ENCODE measurements around the gene RAB40A.

Gene RAB40A

GRCh38 chrX:103554687-103555424 is 35.6 kb upstream of the RAB40A start:
- TF ChIP-seq CEBPB (IDR thresholded peaks at IDR 0.05): no peak

GRCh38 chrX:103552236-103552635 is 32.9 kb upstream of the RAB40A start:
- TF ChIP-seq TAF1 (IDR thresholded peaks at IDR 0.05; ENCODE audit: low read depth) (no peak), ZBTB7A (IDR thresholded peaks at IDR 0.05; ENCODE audit: low read depth) (no peak), NFIC (IDR thresholded peaks at IDR 0.05) (no peak), CEBPB (IDR thresholded peaks at IDR 0.05) (no peak), USF1 (IDR thresholded peaks at IDR 0.05) (no peak), EGR1 (IDR thresholded peaks at IDR 0.05) (no peak), MAX (IDR thresholded peaks at IDR 0.05) (no peak), TEAD4 (IDR thresholded peaks at IDR 0.05) (no peak), EP300 (IDR thresholded peaks at IDR 0.05; ENCODE audit: borderline replicate concordance) (no peak), REST (IDR thresholded peaks at IDR 0.05; ENCODE audit: low read depth) (no peak), FOXM1 (IDR thresholded peaks at IDR 0.05; ENCODE audit: borderline replicate concordance, low read depth) (no peak)

- TF ChIP-seq TCF12 (IDR thresholded peaks at IDR 0.05; ENCODE audit: low read depth): no peak
- TF ChIP-seq YY1 (IDR thresholded peaks at IDR 0.05; ENCODE audit: low read depth): no peak
- TF ChIP-seq EP300 (IDR thresholded peaks at IDR 0.05; ENCODE audit: borderline replicate concordance): no peak
- no peak for TF ChIP-seq FOXM1 (IDR thresholded peaks at IDR 0.05; ENCODE audit: borderline replicate concordance, low read depth)
- TF ChIP-seq USF1 (IDR thresholded peaks at IDR 0.05): no peak
- TF ChIP-seq TEAD4 (IDR thresholded peaks at IDR 0.05): no peak
- TF ChIP-seq ZBTB7A (IDR thresholded peaks at IDR 0.05; ENCODE audit: low read depth): no peak
- TF ChIP-seq EGR1 (IDR thresholded peaks at IDR 0.05): no peak
- TF ChIP-seq CEBPB (IDR thresholded peaks at IDR 0.05): no peak
- TF ChIP-seq TAF1 (IDR thresholded peaks at IDR 0.05; ENCODE audit: low read depth): no peak
- no peak for TF ChIP-seq REST (IDR thresholded peaks at IDR 0.05; ENCODE audit: low read depth)
- no peak for TF ChIP-seq NFIC (IDR thresholded peaks at IDR 0.05)
These were observed 31.2 kb upstream of the RAB40A start for GRCh38 chrX:103550415-103551051.

GRCh38 chrX:103549916-103550315 is 30.6 kb upstream of the RAB40A start:
- TF ChIP-seq FOXM1 (IDR thresholded peaks at IDR 0.05; ENCODE audit: borderline replicate concordance, low read depth): no peak
- TF ChIP-seq ZBTB7A (IDR thresholded peaks at IDR 0.05; ENCODE audit: low read depth): no peak
- no peak for TF ChIP-seq EP300 (IDR thresholded peaks at IDR 0.05; ENCODE audit: borderline replicate concordance)
- TF ChIP-seq NFIC (IDR thresholded peaks at IDR 0.05): no peak
- no peak for TF ChIP-seq TCF12 (IDR thresholded peaks at IDR 0.05; ENCODE audit: low read depth)
- TF ChIP-seq EGR1 (IDR thresholded peaks at IDR 0.05): no peak
- TF ChIP-seq TAF1 (IDR thresholded peaks at IDR 0.05; ENCODE audit: low read depth): no peak
- TF ChIP-seq USF1 (IDR thresholded peaks at IDR 0.05): no peak
- no peak for TF ChIP-seq RAD21 (IDR thresholded peaks at IDR 0.05; ENCODE audit: low read depth)
- TF ChIP-seq YY1 (IDR thresholded peaks at IDR 0.05; ENCODE audit: low read depth): no peak

GRCh38 chrX:103540145-103540544 is 20.9 kb upstream of the RAB40A start:
- TF ChIP-seq RAD21 (IDR thresholded peaks at IDR 0.05; ENCODE audit: low read depth): no peak
- TF ChIP-seq FOXM1 (IDR thresholded peaks at IDR 0.05; ENCODE audit: borderline replicate concordance, low read depth): no peak
- TF ChIP-seq NFIC (IDR thresholded peaks at IDR 0.05): no peak
- TF ChIP-seq REST (IDR thresholded peaks at IDR 0.05; ENCODE audit: low read depth): no peak
